ENCODE data around the gene CWF19L1.
"Not testable (repeated sequence)": the region's sequence is repeated elsewhere in the genome, so short reads cannot be mapped to it uniquely, and the experiment has no call there.

- TF ChIP-seq ZFP36 (IDR thresholded peaks at IDR 0.05; ENCODE audit: borderline replicate concordance, partially characterized antibody); CTCF (IDR thresholded peaks at IDR 0.05); PHF8 (IDR thresholded peaks at IDR 0.05; ENCODE audit: borderline replicate concordance, low read depth); POLR2AphosphoS2 (conservative IDR thresholded peaks at IDR 0.05; ENCODE audit: low read length); RFX5 (IDR thresholded peaks at IDR 0.05); MAFK (IDR thresholded peaks at IDR 0.05; ENCODE audit: partially characterized antibody); EP300 (IDR thresholded peaks at IDR 0.05); TFCP2L1 (CRISPR knock-in tag; IDR thresholded peaks at IDR 0.05); JUNB (IDR thresholded peaks at IDR 0.05): not testable (repeated sequence)
These were observed 33.7 kb upstream of the CWF19L1 start for GRCh38 chr10:100301123-100301522.

All from A549 (cell line).